DND-41 (cell line): ENCODE data around the gene C18orf63.

Source experiments
- ATAC-seq: fragments of 200-7000 bp; cut with Tn5 transposase; 3 replicates; pipeline ENCODE4 v1.9.1; 2021; ENCODE audit warnings: low read depth; ENCODE audit not compliant: insufficient read depth
- DNase-seq: peaks from one replicate; pipeline ENCODE4 v3.0.0-alpha.2; 2020
- H2AFZ ChIP-seq: 2 replicates; pipeline ENCODE4 v1.6.0; 2012; ENCODE audit warnings: low read depth, low read length
- H3K27ac ChIP-seq: 2 replicates; pipeline ENCODE4 v1.5.1; 2012; ENCODE audit warnings: low read length, inconsistent platforms
- H3K27me3 ChIP-seq: fragments of 200-600 bp; sonication (generic); 2 replicates; pipeline ENCODE4 v1.6.0; 2012; ENCODE audit warnings: low read length, mild to moderate bottlenecking, inconsistent platforms; ENCODE audit not compliant: insufficient read depth, poor library complexity
- H3K36me3 ChIP-seq: 2 replicates; pipeline ENCODE4 v1.5.1; 2012; ENCODE audit warnings: low read length, inconsistent platforms; ENCODE audit not compliant: insufficient read depth
- H3K4me1 ChIP-seq: 2 replicates; pipeline ENCODE4 v1.5.1; 2012; ENCODE audit warnings: mild to moderate bottlenecking, low read length; ENCODE audit not compliant: insufficient read depth
- H3K4me2 ChIP-seq: 2 replicates; pipeline ENCODE4 v1.6.0; 2012; ENCODE audit warnings: mild to moderate bottlenecking, moderate library complexity, low read length, inconsistent platforms; ENCODE audit not compliant: insufficient read depth
- H3K4me3 ChIP-seq, 2 experiments: fragments of 200-600 bp in 1 of 2; shearing (Covaris generic) in 1 of 2; 2 replicates each; pipeline ENCODE4 v1.5.1; 2012 to 2016; ENCODE audit warnings: inconsistent platforms in 2 of 2, low read length in 2 of 2, mild to moderate bottlenecking in 2 of 2, low read depth in 1 of 2, moderate library complexity in 1 of 2
- H3K79me2 ChIP-seq: 2 replicates; pipeline ENCODE4 v1.6.0; 2012; ENCODE audit warnings: low read length, inconsistent platforms; ENCODE audit not compliant: insufficient read depth
- H3K9ac ChIP-seq: 2 replicates; pipeline ENCODE4 v1.6.0; 2012; ENCODE audit warnings: low read depth, mild to moderate bottlenecking, inconsistent platforms, low read length, moderate library complexity
- H3K9me3 ChIP-seq: 2 replicates; pipeline ENCODE4 v1.5.1; 2012; ENCODE audit warnings: low read length, moderate library complexity, mild to moderate bottlenecking, inconsistent platforms; ENCODE audit not compliant: insufficient read depth, severe bottlenecking
- H4K20me1 ChIP-seq: 2 replicates; pipeline ENCODE4 v1.6.0; 2012; ENCODE audit warnings: low read length; ENCODE audit not compliant: insufficient read depth
- CTCF ChIP-seq: IDR thresholded peaks from 2 replicates; pipeline ENCODE4 v1.5.1; 2012; ENCODE audit warnings: borderline replicate concordance, low read length, moderate library complexity, mild to moderate bottlenecking; ENCODE audit not compliant: poor library complexity, severe bottlenecking; ENCODE audit errors: extremely low read depth
- EZH2 ChIP-seq: IDR thresholded peaks from 3 replicates; pipeline ENCODE4 v1.6.1; 2012; ENCODE audit warnings: borderline replicate concordance, low read depth, mild to moderate bottlenecking, moderate library complexity, low read length, inconsistent platforms; ENCODE audit not compliant: severe bottlenecking

Gene C18orf63

GRCh38 chr18:74392323-74392722 is 76.7 kb downstream of the C18orf63 start:
- Histone ChIP-seq H3K27me3 (peaks cover 39% of the 10 kb centered on the region), H3K4me1 (peaks cover 4% of the 10 kb centered on the region; the same call in 1 of the 2 replicates), H3K27ac (no peak overlapping the region), H2AFZ (no peak overlapping the region), H3K4me3 (no peak overlapping the region), H3K4me2 (no peak overlapping the region), H3K9me3 (no peaks in the 10 kb centered on the region), H3K9ac (no peak overlapping the region), H3K79me2 (no peaks in the 10 kb centered on the region), H3K36me3 (no peaks in the 10 kb centered on the region), H4K20me1 (no peaks in the 10 kb centered on the region; the same call in 1 of the 2 replicates)
- DNase-seq (no peak), ATAC-seq (no peak)
- TF ChIP-seq CTCF (no peak), EZH2 (no peak)

- no peak for TF ChIP-seq CTCF
- ATAC-seq, result no peak
- no peak for DNase-seq
- Histone ChIP-seq H3K79me2 (no peaks in the 10 kb centered on the region), H3K4me3 (no peak overlapping the region), H2AFZ (no peak overlapping the region), H3K27ac (no peak overlapping the region), H3K9me3 (no peaks in the 10 kb centered on the region), H3K36me3 (no peaks in the 10 kb centered on the region), H3K9ac (no peak overlapping the region), H3K4me1 (peaks cover 4% of the 10 kb centered on the region; the same call in 1 of the 2 replicates), H3K4me2 (no peak overlapping the region), H3K27me3 (peaks cover 32% of the 10 kb centered on the region), H4K20me1 (no peaks in the 10 kb centered on the region; the same call in 1 of the 2 replicates)
These were observed 79.4 kb downstream of the C18orf63 start for GRCh38 chr18:74395006-74395405.

GRCh38 chr18:74395648-74396154 is 80.1 kb downstream of the C18orf63 start:
- no peak for TF ChIP-seq CTCF
- TF ChIP-seq EZH2, result no peak
- DNase-seq, result no peak
- H3K36me3 ChIP-seq, result no peaks in the 10 kb centered on the region
- no peak overlapping the region for H2AFZ ChIP-seq
- H3K4me3 ChIP-seq, result no peak overlapping the region
- no peaks in the 10 kb centered on the region for H3K79me2 ChIP-seq
- no peak overlapping the region for H3K9ac ChIP-seq
- H4K20me1 ChIP-seq, result no peaks in the 10 kb centered on the region; the same call in 1 of the 2 replicates
- peaks cover 4% of the 10 kb centered on the region; the same call in 1 of the 2 replicates for H3K4me1 ChIP-seq
- no peak overlapping the region for H3K4me2 ChIP-seq
- no peak for ATAC-seq
- H3K27ac ChIP-seq, result no peak overlapping the region
- H3K9me3 ChIP-seq, result no peaks in the 10 kb centered on the region
- peaks cover 30% of the 10 kb centered on the region for H3K27me3 ChIP-seq
